ENCODE results near the gene TRMT1. TPM values are rescaled to one million over a fixed set of nuclear protein-coding genes. Genes with fewer than 3 reads are reported as not detected.
A peak's percentile ranks its signal among the peaks of the same experiment; 100 is the strongest.

The TRMT1 gene
- total and polyA plus RNA-seq, 2 of the 8 experiments (the other 6 are each of a cell fraction or from before 2014, with no cell fraction given): 77.4 to 99.3 TPM

DNA sequence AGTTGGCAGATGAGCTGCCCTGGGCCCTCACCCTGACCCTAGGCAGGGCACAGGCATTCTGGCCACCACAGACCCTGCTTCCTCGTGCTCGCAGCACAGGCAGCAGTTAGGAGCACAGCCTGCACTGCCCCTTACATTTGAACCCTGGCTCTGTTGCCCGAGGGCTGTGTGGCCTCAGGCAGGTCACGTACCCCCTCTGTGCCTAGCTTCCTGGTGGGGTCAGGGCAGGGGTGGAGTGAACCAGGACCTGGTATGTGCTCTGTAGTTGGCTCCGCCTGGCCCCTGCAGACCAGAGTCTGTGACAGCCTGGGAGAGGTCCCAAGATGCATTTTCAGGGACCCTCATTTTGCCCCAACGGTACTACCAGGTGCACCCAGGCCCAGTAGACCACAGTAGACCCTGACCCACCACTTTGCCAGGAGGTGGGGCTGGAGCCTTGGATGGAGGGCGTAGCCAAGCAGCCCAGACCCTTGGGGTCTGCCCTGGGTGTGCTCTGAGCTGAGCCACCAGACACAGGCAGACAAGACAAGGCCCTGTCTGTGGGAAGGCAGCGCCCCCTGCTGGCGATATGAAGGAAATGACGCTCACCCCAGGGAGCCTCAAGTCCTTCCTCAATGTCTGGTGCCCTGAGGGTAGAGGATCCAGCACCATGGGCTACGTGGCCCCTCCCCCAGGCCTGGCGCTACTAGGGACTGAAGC lies 23.0 kb downstream of the TRMT1 start:
- Histone ChIP-seq H3K4ac (replicated peaks; ENCODE audit: insufficient read length, low read depth, low read length) (no peak overlapping the region), H4K91ac (replicated peaks; ENCODE audit: insufficient read length, low read length) (no peak overlapping the region), H2BK20ac (ENCODE audit: low read length) (0 out of 2 replicates have a peak overlapping the region, but pooled peaks have one; percentile 4), H4K8ac (ENCODE audit: extremely low read depth, insufficient read depth, low read length) (no peak overlapping the region), H3K14ac (ENCODE audit: insufficient read length) (no peak overlapping the region), H3K4me3 (ENCODE audit: extremely low read depth in 1 of 4, insufficient read depth in 2 of 4, low read depth in 3 of 4, low read length in 4 of 4) (no peak overlapping the region), H2AFZ (ENCODE audit: low read length) (no peak overlapping the region), H2BK120ac (replicated peaks; ENCODE audit: low read depth, low read length) (no peak overlapping the region), H3K18ac (ENCODE audit: extremely low read depth, low read length) (no peak overlapping the region), H3K23ac (ENCODE audit: insufficient read length) (no peak overlapping the region), H3K4me2 (ENCODE audit: insufficient read depth in 1 of 2, low read depth in 2 of 2, low read length in 2 of 2) (no peak overlapping the region), H2BK15ac (ENCODE audit: low read length) (peak overlapping the region; percentile 50; the same call in 1 of the 2 replicates), H3K79me1 (ENCODE audit: low read depth, low read length) (no peaks in the 10 kb centered on the region), H3K27me3 (replicated peaks in 1 of 4; ENCODE audit: control insufficient read depth in 3 of 4, extremely low read depth in 1 of 4, insufficient read depth in 3 of 4, low read length in 3 of 4) (peaks cover 9 to 71% (median 45%) of the 10 kb centered on the region in 4 experiments), H3K79me2 (ENCODE audit: control insufficient read depth in 1 of 2, insufficient read depth in 2 of 2, low read length in 2 of 2) (no peaks in the 10 kb centered on the region), H2BK5ac (ENCODE audit: low read depth, low read length) (no peak overlapping the region), H3K27ac (ENCODE audit: low read depth, low read length) (no peak overlapping the region), H2AK5ac (ENCODE audit: low read depth, low read length) (no peak overlapping the region), H3K9ac (replicated peaks in 1 of 4; ENCODE audit: extremely low read depth in 1 of 4, low read depth in 3 of 4, low read length in 3 of 4) (no peak overlapping the region), H3K56ac (replicated peaks; ENCODE audit: insufficient read length, low read depth, low read length) (no peak overlapping the region), H4K20me1 (replicated peaks in 1 of 2; ENCODE audit: control insufficient read depth in 1 of 2, insufficient read depth in 2 of 2, low read length in 2 of 2) (peaks cover 2 to 4% of the 10 kb centered on the region in 2 experiments), H3K36me3 (ENCODE audit: control insufficient read depth in 2 of 4, insufficient read depth in 4 of 4, low read length in 3 of 4) (no peaks in the 10 kb centered on the region), H2BK12ac (ENCODE audit: low read depth, low read length) (peak overlapping the region; percentile 52; the same call in 1 of the 2 replicates), H3K23me2 (ENCODE audit: low read depth, low read length) (peaks cover 3% of the 10 kb centered on the region; the same call in 1 of the 2 replicates), H3K4me1 (replicated peaks in 1 of 4; ENCODE audit: control insufficient read depth in 3 of 4, insufficient read depth in 4 of 4, low read length in 3 of 4) (peaks cover 0 to 18% (median 16%) of the 10 kb centered on the region in 4 experiments; a peak in 5 of 7 replicates), H4K5ac (ENCODE audit: insufficient read length, low read depth, low read length) (no peak overlapping the region), H3K9me3 (ENCODE audit: insufficient read depth in 2 of 2, low read depth in 1 of 2, low read length in 1 of 2) (no peaks in the 10 kb centered on the region)
- WGBS, 2 experiments (ENCODE audit: extremely low coverage in 1 of 2, insufficient coverage in 1 of 2, insufficient read length in 1 of 2, insufficient replicate concordance in 2 of 2, low coverage in 1 of 2, low lambda C conversion rate in 2 of 2, missing lambda C conversion rate in 1 of 2): 40% methylated on average over 12 of the region's 12 CpGs; no CpG with 5 or more reads in 1 of the 2 experiments
- POLR2A ChIA-PET (ENCODE audit: partially characterized antibody): interaction anchor here (0.9 to 3.8 kb wide), 16 partner anchors 8 to 203 kb away, joined by 3 to 15 read pairs (median 5); partner anchors contain the start of gene GCDH
- FAIRE-seq (peak; percentile 80), DNase-seq (ENCODE audit: low read depth in 1 of 2, low spot score in 2 of 2) (peak; percentile 79 to 89)
- CTCF ChIA-PET (ENCODE audit: partially characterized antibody): interaction anchor here (0.6 to 48.8 kb wide), 29 partner anchors 7 to 955 kb away, joined by 3 to 1145 read pairs (median 9); partner anchors contain the start of gene DAND5
- TF ChIP-seq KDM5A (IDR thresholded peaks at IDR 0.05; ENCODE audit: low read length): no peak
- TF ChIP-seq CTBP2 (IDR thresholded peaks at IDR 0.05; ENCODE audit: borderline replicate concordance, insufficient read depth, insufficient read length, low read length): no peak
- TF ChIP-seq RBBP5 (IDR thresholded peaks at IDR 0.05; ENCODE audit: borderline replicate concordance, low read depth, low read length): no peak
- no peak; the same call in 1 of the 2 replicates for TF ChIP-seq TCF12 (IDR thresholded peaks at IDR 0.05; ENCODE audit: low read depth, low read length)
- TF ChIP-seq NRF1 (IDR thresholded peaks at IDR 0.05; ENCODE audit: low read depth, low read length): no peak
- TF ChIP-seq, protein P1, sequence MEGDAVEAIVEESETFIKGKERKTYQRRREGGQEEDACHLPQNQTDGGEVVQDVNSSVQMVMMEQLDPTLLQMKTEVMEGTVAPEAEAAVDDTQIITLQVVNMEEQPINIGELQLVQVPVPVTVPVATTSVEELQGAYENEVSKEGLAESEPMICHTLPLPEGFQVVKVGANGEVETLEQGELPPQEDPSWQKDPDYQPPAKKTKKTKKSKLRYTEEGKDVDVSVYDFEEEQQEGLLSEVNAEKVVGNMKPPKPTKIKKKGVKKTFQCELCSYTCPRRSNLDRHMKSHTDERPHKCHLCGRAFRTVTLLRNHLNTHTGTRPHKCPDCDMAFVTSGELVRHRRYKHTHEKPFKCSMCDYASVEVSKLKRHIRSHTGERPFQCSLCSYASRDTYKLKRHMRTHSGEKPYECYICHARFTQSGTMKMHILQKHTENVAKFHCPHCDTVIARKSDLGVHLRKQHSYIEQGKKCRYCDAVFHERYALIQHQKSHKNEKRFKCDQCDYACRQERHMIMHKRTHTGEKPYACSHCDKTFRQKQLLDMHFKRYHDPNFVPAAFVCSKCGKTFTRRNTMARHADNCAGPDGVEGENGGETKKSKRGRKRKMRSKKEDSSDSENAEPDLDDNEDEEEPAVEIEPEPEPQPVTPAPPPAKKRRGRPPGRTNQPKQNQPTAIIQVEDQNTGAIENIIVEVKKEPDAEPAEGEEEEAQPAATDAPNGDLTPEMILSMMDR (IDR thresholded peaks at IDR 0.05; ENCODE audit: control extremely low read depth in 1 of 3, insufficient read depth in 1 of 3, low read depth in 1 of 3, low read length in 3 of 3): peak; percentile 96
- TF ChIP-seq YY1 (IDR thresholded peaks at IDR 0.05; ENCODE audit: low read depth, low read length): 0 out of 2 replicates have a peak, but pooled peaks have one; percentile 26
- TF ChIP-seq SIN3A (conservative IDR thresholded peaks at IDR 0.05 in 1 of 2, IDR thresholded peaks at IDR 0.05 in 1 of 2; ENCODE audit: low read depth in 1 of 2, low read length in 2 of 2): 0 out of 4 replicates have a peak, but pooled peaks of 1 of the 2 experiments have one; percentile 54
- TF ChIP-seq CEBPB (IDR thresholded peaks at IDR 0.05; ENCODE audit: low read depth, low read length): no peak

Measured in H1 (cell line).